ENCODE data around the gene C16orf87. TPM values are rescaled to one million over a fixed set of nuclear protein-coding genes. Genes with fewer than 3 reads are reported as not detected.

The C16orf87 gene
- total and polyA plus RNA-seq, 11 donors, result 5.1 to 15.8 (median 13.6) TPM

DNA sequence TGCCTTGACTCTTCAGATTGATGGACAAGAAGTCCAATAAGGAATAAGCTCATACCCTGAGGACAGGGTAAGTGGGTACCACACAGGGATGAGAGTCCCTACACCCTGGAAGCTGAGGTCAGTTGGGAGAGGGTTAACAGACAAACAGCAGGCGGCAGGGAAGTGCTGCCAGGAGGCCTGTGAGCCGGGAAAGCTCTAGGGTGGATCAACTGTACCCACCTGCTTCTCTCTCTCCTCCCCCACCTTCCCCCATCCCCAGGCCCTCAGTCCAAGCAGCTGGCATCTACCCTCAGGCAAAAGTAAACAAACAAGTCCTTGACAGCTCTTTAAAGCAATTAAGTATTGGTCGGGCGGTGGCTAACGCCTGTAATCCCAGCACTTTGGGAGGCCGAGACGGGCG is 62.2 kb downstream of the C16orf87 start:
- intact Hi-C loops (cut with DNase I), result no loop called here
- no peaks in the 10 kb centered on the region for H3K9me3 ChIP-seq
- H3K4me1 ChIP-seq, result peaks cover 0 to 10% (median 3%) of the 10 kb centered on the region in 12 donors
- H3K36me3 ChIP-seq, result no peaks in the 10 kb centered on the region
- WGBS, 4 donors, result 78 to 86% (median 83%) methylated on average over 8 of the region's 8 CpGs
- H3K4me3 ChIP-seq, result no peak overlapping the region
- no peak for DNase-seq
- H3K27me3 ChIP-seq, result no peaks in the 10 kb centered on the region
- no peak for TF ChIP-seq POLR2A (IDR thresholded peaks at IDR 0.05)
- TF ChIP-seq, protein P1, sequence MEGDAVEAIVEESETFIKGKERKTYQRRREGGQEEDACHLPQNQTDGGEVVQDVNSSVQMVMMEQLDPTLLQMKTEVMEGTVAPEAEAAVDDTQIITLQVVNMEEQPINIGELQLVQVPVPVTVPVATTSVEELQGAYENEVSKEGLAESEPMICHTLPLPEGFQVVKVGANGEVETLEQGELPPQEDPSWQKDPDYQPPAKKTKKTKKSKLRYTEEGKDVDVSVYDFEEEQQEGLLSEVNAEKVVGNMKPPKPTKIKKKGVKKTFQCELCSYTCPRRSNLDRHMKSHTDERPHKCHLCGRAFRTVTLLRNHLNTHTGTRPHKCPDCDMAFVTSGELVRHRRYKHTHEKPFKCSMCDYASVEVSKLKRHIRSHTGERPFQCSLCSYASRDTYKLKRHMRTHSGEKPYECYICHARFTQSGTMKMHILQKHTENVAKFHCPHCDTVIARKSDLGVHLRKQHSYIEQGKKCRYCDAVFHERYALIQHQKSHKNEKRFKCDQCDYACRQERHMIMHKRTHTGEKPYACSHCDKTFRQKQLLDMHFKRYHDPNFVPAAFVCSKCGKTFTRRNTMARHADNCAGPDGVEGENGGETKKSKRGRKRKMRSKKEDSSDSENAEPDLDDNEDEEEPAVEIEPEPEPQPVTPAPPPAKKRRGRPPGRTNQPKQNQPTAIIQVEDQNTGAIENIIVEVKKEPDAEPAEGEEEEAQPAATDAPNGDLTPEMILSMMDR (IDR thresholded peaks at IDR 0.05), result no peak
- no peak overlapping the region for H3K27ac ChIP-seq
- ATAC-seq, result no peak

DNA sequence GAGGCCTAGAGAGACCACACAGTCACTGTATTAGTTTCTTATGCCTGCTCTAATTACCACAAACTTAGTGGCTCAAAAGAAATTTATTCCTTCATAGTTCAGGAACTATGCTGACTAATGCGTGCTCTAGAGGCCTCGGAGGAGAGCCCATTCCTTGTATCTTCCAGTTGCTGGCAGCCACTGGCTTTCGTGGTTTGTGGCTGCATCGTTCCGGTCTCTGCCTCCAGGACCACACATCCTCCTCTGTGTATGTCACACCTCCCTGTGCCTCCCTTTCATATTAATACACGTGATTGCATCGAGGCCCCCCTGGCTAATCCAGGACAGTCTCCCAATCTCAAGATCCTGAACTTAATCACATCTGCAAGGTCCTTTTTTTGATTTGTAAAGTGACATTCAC is 65.9 kb downstream of the C16orf87 start:
- no peak for TF ChIP-seq POLR2A (IDR thresholded peaks at IDR 0.05)
- TF ChIP-seq, protein P1 (IDR thresholded peaks at IDR 0.05), result no peak
- WGBS, 4 donors, result 76 to 81% (median 78%) methylated on average over 7 of the region's 7 CpGs
- H3K27me3 ChIP-seq, result no peaks in the 10 kb centered on the region
- DNase-seq (no peak), ATAC-seq (no peak)
- no peak overlapping the region for H3K4me3 ChIP-seq
- H3K27ac ChIP-seq, result peak overlapping the region in 3 of 12 donors; percentile 87 to 90 (median 88)
- H3K9me3 ChIP-seq, result no peaks in the 10 kb centered on the region
- intact Hi-C loops (cut with DNase I), result no loop called here
- H3K36me3 ChIP-seq, result no peaks in the 10 kb centered on the region
- H3K4me1 ChIP-seq, result peaks cover 0 to 18% (median 0%) of the 10 kb centered on the region in 12 donors

DNA sequence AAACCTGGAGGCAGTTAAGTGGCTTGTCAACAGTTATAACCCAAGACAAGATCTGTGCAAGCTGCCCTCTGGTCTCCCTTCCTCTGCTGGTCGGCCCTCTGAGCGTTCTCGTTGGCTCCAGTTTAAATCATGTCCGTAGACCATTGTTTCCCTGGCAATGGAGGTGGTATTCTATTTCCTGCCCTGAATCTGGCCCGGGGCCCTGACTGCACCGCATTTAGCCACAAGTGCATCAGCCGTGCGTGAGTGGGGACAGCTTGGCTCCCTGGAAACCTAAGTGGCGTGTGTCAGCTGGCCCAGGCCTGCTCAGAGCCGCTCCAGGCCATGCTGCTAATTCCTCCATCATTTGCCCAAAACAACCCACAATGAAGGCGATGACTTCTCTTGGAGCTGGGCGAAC is 67.8 kb downstream of the C16orf87 start:
- H3K36me3 ChIP-seq, result no peaks in the 10 kb centered on the region
- intact Hi-C loops (cut with DNase I), result loop anchor here in 2 of 10 donors (5.0 kb wide), 2 partner anchors 34 to 51 kb away; no protein-coding TSS in a partner anchor
- ATAC-seq, result peak; percentile 89 to 94 (median 92)
- H3K27ac ChIP-seq, result peak overlapping the region; percentile 10 to 90 (median 76)
- peaks cover 0 to 22% (median 1%) of the 10 kb centered on the region in 12 donors for H3K4me1 ChIP-seq
- WGBS, 4 donors, result 18 to 33% (median 21%) methylated on average over 12 of the region's 12 CpGs
- peak in 1 of 2 donors; percentile 41 for TF ChIP-seq POLR2A (IDR thresholded peaks at IDR 0.05)
- TF ChIP-seq, protein P1 (IDR thresholded peaks at IDR 0.05), result no peak
- peaks cover 0 to 9% (median 0%) of the 10 kb centered on the region in 9 donors for H3K27me3 ChIP-seq
- peak overlapping the region in 10 of 12 donors; percentile 23 to 60 (median 49) for H3K4me3 ChIP-seq
- peak; percentile 78 to 93 (median 84) for DNase-seq
- H3K9me3 ChIP-seq, result no peaks in the 10 kb centered on the region

DNA sequence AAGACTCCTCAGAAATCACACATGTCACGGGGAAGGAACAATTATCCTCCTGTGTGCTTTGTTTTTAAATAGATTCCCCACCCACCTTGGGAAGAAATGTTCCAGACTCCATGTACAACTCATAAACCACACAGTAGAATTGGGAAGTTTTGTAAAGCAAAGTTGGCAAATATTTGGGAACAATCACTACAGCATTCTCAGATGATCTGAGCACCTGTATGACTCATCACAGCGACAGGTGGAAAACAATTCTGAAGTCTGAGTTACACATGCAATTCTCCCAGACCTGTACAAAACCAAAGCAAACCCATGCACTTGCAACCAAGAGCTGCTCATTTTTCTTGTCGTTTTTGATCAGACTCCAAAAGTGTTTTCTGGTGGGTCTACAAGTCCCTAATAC is 68.4 kb downstream of the C16orf87 start:
- Histone ChIP-seq H3K27me3 (peaks cover 0 to 9% (median 0%) of the 10 kb centered on the region in 9 donors), H3K4me3 (peak overlapping the region; percentile 23 to 60 (median 48))

More for the DNA sequence above, 68.4 kb downstream of the C16orf87 start:
- Histone ChIP-seq H3K4me1 (peaks cover 0 to 26% (median 3%) of the 10 kb centered on the region in 12 donors), H3K27ac (peak overlapping the region; percentile 35 to 90 (median 76)), H3K36me3 (no peaks in the 10 kb centered on the region), H3K9me3 (no peaks in the 10 kb centered on the region)
- ATAC-seq, result no peak
- 42 to 52% (median 50%) methylated on average over 3 of the region's 3 CpGs for WGBS, 4 donors
- intact Hi-C loops (cut with DNase I), result loop anchor here in 2 of 10 donors (5.0 kb wide), 2 partner anchors 35 to 50 kb away; no protein-coding TSS in a partner anchor
- no peak for TF ChIP-seq POLR2A (IDR thresholded peaks at IDR 0.05)
- TF ChIP-seq, protein P1 (IDR thresholded peaks at IDR 0.05), result no peak
- no peak for DNase-seq

All from heart left ventricle (tissue), 16 donors.